GM19467 (cell line): Measurements from ENCODE around the gene SLC44A5.
"Not testable (repeated sequence)": the region's sequence is repeated elsewhere in the genome, so short reads cannot be mapped to it uniquely, and the experiment has no call there.

Source experiments
- ATAC-seq: cut with Tn5 transposase; IDR thresholded peaks from one replicate; pipeline ENCODE4 v1.9.1; 2021; ENCODE audit warnings: mild to moderate bottlenecking, moderate library complexity; ENCODE audit not compliant: unreplicated experiment

The SLC44A5 gene

DNA sequence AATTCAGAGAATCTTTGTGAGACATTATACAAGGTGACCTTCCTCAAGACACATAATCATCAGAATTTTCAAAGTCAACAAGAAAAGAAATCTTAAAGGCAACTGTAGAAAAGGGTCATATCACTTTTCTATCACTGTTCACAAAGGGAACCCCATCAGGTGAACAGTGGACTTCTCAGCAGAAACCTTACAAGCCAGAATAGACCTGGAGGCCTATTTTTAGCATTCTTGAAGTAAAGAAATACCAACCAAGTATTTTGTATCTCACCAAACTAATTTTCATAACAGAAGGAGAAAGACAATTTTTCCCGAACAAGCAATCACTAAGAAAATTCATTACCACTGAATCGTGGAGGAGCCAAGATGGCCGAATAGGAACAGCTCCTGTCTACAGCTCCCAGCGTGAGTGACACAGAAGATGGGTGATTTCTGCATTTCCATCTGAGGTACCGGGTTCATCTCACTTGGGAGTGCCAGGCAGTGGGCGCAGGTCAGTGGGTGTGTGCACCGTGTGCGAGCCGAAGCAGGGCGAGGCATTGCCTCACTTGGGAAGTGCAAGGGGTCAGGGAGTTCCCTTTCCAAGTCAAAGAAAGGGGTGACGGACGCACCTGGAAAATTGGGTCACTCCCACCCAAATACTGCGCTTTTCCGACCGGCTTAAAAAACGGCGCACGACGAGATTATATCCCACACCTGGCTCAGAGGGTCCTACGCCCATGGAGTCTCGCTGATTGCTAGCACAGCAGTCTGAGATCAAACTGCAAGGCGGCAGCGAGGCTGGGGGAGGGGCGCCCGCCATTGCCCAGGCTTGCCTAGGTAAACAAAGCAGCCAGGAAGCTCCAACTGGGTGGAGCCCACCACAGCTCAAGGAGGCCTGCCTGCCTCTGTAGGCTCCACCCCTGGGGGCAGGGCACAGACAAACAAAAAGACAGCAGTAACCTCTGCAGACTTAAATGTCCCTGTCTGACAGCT, 235.2 kb downstream of the SLC44A5 start:
- not testable (repeated sequence) for ATAC-seq

DNA sequence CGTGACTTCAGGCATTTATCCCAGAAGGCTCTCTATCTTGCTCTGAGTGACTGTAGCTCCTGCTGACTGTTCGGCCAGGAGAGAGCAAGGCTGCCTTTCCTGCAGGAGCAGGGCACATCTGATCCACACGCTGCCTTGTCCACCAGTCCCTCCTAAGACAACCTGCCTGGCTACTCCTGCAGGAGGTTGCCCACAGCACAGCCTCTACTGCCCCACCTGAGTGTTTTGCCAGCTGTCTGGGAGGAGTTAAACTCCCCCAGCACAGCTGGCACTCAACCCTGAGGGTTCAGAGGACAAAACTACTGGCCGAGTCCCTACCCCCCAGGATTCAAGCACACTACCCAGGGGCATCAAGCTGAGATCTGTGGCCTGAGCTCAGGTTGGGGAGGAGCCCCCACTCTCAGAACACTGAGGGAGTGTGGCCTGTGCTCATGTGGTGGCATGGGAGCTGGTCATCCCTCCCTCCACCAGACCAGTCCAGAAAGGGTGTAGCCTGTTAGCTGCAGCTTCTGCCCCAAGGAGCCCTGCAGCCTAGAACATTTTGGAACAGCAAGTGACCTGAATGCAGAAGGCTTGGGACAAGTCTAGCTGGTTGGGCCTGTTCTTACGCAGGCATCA, 237.3 kb downstream of the SLC44A5 start:
- no peak for ATAC-seq

DNA sequence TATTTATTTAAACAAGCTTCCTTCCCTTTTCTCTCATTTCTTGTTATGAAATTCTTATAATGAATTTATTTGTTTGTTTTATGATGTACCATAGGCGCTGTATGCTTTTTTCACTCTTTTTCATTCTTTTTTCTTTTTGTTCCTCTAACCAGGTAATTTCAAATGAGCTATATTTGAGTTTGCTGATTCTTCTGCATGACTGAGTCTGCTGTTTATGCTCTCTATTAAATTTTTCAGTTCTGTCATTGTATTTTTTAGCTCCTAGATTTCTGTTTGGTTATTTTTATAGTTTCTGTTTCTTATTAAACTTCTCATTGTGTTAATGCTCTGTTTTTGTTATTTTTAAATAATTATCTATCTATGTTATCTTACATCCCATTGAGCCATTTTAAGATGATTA, 244.3 kb downstream of the SLC44A5 start:
- ATAC-seq = no peak

DNA sequence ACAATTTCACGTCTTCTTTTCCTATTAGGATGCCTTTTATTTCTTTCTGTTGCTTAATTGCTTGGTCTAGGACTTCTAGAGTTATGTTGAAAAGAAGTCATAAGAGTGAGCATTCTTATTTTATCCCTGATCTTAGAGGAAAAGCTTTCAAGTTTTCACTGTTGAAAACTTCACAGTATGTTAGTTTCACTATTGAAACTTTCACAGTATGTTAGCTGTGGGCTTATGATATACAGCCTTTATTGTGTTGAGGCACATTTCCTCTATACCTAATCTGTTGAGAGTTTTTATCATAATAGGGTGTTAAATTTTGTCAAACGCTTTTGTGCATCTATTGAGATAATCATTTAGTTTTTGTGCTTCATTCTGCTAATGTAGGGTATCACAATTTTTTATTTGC, 249.7 kb downstream of the SLC44A5 start:
- ATAC-seq = no peak

DNA sequence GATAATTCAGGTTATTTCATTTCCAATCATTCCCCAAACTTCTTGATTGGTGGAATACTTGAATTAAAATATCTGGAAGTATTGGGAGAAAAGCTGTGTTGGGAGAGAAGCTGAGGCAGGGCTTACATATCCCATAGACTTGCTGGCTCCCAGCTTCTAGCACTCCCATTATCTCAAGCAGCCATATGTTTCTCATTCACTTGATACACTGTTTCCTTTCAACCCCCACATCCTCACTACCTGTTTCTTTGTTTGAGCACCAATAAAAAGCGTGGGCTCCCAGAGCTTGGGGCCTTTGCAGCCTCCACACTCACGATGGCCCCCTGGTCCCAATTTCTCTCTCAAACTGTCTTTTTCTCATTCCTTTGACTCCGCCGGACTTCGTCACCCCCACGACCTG, 256.6 kb downstream of the SLC44A5 start:
- not testable (repeated sequence) for ATAC-seq

DNA sequence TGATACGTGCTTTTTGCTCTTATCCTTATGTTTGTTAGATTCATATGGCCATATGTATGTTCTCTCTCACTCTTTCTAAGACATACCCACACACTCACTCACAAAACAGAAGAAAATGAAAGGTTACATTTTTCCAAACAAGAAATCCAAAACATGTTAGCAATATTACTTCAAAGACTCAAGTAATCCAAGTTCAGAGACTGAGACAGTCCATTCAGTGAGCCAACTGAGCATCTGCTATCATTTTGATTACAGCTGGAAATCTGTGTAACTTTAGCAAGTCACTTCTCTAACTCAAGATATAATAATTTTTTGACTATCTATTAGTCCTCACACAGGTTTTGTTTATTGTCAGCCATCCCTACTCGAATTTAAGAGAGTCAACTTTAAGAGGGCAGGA, 257.9 kb downstream of the SLC44A5 start:
- ATAC-seq = no peak

DNA sequence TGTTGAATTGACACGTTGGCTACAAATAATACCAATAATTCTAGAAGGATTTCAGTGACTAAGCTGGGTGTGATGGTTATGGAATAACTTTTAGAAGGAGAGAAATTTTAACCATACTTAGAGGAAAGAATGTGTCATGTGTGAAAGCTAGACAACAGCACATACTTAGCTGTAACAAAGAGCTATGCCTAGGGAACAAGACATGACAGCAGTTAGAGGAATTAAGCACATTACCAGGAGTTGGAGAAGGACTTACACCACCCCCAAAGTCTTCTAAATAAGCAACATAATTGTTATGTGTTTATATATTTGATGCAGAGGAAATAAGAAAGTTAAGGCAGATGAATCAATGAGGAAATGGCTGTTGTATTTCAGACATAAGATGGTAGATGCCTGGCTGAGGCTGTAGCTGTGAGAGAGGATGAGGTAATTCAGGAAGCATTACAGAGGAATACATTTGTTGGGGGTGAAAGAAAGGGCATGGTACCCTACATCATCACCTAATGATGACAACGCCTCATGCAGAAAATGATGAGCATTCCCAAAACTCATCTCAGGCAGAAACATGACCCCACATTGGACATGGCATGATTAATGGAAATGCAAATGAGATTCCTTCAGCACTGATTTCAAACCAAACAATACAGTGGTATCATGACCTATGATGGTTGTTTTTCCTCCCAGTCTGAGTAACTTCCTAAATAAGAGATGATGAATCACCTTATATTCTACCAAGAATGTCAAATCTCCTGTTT, 265.2 kb downstream of the SLC44A5 start:
- no peak for ATAC-seq

DNA sequence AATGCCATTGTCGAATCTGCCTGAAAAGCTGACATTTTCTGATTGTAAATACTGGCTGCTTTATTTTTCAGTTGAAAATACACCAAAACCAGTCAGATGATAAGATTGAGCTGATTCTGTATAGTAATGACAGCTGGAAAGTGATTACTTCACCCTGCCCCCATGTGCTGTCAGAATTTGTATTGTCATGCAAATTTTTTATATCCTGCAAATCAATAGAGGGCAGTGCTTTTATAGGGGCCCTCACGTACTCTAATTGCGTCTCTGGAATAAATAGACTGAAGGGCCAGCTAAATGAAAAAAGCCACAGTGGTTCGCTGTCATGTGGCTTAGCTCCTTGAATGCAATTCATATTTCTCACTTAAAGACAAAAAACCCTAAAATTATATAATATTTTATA, 268.1 kb downstream of the SLC44A5 start:
- no peak for ATAC-seq

DNA sequence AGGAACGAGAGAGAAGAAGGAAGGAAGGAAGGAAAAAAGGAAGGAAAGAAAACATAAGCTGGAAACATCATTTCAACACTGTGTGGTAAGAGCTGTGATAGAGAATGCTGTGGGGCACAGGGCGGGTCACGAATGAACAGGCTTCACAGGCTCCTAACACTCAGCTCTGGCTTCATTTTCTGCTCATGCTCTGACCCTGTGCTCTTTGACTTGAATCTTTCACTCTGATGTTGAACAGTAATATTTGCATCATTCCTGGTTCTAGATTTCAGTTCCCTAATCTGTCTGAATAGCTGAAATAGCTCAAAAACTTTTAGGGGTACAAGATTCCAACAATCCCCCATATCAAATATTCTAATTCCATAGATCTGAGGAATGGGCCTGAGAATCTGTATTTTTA, 269.4 kb downstream of the SLC44A5 start:
- peak; percentile 37 for ATAC-seq

DNA sequence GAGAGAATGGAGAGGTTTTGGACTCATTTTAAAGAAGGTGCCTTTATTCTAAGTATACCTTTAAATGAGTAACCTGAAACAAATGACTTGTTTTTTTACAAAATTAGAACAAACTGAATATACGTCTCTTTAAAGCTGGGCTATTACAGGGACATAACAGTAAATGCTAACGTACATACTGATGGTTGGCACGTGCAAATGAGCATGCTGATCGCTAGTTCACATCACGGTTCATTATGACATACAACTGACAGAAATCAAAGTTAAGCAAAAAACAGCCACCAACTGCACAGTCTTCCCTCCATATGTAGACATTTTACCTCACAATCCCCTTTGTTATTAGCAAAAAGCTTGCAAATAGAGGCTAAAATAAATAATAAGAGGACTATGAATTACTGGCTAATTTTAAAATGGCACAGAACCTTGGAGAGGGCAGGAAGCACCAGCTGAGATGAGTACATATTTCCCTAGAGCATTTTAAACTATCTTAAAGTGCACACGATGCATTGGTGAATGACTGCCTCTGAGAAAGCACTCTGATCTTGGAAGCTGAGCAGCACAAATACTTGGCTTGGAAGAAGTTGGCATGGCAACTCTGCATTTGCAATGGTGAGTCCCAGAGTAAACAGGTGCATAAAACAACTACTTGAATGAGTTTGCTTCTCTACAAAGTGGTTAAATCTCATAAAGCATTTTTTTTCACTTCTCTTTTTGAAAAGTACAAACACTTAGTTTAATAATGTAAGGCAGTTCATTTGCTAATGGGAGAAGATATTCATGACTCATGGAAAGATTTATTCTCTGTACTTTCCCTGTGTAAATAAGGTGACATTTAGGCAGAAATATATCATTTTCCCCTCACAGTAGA, 272.1 kb downstream of the SLC44A5 start:
- ATAC-seq = peak; percentile 89

DNA sequence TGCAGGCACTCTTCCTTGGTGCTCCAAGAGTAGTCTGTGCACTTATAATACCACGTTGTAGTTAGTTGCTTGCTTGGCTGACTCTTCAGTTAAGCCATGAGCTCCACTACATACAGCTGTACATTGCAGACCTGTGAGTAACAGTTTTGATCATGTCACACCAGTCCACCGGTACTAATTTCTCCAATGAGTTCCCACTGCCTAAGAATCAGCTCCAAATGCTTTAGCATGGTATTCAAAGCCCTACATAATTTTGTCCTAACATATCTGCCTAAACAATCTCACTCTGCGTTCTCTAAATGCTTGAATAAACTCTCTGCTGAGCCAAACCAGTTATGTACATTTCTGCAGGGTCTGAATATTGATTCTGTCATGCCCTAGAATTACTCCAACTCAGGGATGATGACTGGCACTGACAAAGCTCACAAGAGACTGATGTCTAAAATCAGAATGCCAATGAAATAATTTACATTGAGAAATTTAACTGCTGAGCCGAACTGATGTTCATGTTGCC, 276.0 kb downstream of the SLC44A5 start:
- no peak for ATAC-seq

DNA sequence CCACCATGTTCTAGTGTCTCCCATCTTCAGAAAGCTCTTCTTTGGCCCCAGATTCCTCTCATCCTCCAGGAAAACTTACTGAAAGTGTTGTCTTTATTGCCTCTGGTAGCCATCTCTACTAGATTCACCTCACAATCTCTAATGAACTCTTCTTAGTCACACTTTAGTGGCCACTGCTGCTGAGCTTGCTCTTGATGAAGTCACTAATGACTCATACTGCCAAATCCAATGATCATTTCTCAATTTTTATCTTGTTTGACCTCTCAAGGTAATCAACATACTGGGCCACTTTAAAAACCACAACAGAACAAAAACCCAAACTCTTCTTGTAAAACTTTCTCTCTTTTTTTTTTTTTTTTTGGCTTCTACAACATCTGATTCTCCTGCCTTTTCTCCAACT, 280.3 kb downstream of the SLC44A5 start:
- no peak for ATAC-seq

DNA sequence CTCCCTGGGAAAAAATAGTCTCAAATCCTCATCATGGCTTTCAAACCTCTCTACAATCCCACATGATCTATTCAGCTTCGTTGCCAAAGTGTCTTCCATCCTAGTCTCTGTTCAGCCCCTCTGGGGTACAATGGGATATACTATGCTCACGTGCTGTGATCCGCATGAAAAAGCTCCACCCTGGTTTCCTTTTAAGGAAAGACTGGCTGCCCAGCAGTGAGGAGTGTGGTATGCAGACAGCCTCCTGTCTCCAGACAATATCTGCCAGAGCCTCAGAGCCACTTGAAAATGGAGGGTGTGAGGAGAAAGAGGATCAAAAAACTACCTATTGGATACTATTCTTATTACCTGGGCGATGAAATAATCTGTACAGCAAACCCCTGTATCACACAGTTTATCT, 282.2 kb downstream of the SLC44A5 start:
- ATAC-seq = no peak

DNA sequence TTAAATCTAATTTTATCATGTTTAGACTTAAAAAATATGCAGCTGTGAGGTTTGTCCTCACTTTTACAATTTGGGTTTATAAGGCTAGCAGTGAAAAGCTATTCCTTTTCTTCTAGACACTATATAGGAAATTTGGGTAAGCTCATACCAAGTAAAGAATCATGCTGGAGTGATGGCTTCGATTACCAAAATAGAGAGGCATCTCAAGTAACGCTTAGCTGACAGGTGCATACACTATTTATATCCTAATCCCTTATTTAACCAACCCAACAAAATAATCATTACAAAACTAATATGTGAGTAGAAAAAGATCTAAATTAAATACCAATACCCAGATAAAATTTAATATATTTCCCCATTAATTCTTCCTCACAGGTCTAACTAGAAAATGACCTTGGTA, 283.5 kb downstream of the SLC44A5 start:
- ATAC-seq = no peak

DNA sequence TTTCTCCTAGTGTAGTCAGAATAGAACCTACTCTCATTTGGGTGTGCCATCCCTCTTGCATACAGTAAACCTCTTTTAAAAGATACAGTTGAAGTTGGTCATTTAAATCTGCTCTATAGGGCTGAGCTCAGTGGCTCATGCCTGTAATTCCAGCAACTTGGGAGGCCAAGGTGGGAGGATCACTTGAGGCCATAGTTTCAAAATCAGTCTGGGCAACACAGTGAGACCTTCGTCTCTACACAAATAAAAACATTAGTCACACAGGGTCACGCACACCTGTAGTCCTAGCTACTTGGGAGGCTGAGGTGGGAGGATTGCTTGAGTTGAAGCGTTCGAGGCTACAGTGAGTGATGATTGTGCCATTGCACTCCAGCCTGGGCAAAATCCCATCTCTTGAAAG, 292.9 kb downstream of the SLC44A5 start:
- no peak for ATAC-seq

DNA sequence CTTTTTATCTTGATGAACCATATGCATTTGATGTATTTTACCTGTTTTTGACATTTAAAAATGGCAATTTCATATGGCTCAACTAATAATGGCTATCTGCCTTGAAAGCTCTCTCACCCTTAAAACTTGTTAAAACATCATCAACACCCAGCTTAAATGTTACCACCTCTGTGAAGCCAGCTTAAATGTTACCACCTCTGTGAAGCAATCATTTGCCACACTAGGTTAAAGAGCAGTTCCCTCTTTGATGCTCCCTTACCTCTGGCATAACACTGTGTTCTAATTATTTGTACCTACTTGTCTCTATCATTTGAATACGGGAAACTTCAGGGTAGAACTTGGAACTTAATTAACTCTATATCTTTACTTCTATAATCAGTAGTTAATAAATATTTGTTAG, 294.7 kb downstream of the SLC44A5 start:
- no peak for ATAC-seq

DNA sequence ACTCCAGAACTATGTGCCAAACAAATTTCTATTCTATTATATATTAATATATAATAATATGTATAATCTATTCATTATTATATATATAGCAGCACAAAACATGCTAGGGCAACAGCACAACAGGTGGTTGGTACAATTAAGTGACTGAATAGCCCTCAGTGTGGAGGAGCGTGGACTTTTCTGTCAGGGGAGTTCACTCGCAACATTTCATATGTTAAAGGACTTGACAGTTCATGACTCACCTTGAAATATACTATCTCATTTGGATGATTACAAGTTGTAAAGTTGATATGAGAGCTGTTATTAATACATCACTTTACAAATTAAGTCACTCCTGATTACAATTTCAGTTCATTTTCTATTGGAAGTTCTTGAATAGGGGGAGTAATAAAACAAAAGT, 298.3 kb downstream of the SLC44A5 start:
- ATAC-seq = no peak

DNA sequence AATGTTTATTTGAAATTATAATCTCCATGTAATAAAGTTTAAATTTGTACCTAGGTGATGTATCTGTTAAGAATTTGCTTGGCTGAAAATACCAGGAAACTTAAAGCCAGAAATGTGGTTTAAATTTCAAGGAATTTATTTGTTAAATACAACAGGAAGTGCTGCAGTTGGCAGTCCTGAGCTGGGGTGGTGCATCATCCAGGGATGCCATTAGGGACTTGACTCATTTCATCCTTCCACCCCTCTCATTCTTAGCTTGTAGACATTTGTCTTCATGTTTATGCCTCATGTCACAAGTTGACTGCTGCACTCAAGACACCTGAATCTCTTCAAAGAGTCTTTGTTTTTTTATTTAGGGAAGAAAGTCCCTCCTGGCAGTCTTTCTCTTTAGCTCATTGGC, 300.8 kb downstream of the SLC44A5 start:
- ATAC-seq = no peak

DNA sequence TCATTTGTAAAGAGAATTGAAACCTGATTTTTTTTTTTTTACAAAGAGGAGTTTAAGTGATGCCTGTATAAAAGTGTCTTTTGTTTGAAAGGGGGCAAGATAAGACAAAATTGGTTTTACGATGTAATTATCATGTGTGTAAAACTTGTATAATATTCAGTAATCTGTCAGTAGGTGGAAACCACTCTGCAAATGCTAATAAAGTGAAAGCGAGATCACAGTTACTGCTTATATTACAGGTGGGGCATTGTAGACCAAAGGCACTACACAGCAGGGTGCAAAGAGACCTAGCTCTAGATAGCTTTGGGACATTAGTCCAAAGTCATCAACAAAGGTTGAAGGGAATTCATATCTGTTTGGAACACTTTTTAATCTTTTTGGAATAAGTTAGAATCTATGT, 302.5 kb downstream of the SLC44A5 start:
- no peak for ATAC-seq

DNA sequence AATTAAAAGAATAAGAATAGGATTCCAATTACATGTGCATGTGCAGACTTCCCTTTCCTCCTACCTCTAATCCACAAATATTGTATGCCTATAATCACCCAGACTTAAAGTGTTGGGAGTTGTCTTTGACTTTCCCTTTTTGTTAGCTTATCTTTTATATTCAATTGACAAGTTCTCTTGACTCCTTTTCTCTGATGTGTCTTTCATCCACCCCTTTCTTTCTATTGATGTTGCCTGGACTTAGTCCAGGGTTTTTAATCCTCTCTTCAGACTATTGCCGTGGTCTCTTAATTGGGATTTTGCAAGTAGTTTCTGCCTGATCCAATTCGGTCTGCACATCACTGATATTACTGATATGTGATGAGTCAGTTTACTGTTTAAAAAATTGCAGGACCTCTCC, 305.9 kb downstream of the SLC44A5 start:
- no peak for ATAC-seq
